Ovary (tissue), 9 donors: ENCODE data around the gene LAMC1. TPM values are rescaled to one million over a fixed set of nuclear protein-coding genes. Genes with fewer than 3 reads are reported as not detected.
"Not testable (repeated sequence)": the region's sequence is repeated elsewhere in the genome, so short reads cannot be mapped to it uniquely, and the experiment has no call there.

Experiments
- DNase-seq, 5 donors: peaks; one replicate each; pipeline ENCODE4 v3.0.0-alpha.2; 2019 to 2020
- H3K27ac ChIP-seq, 2 donors: fragments of 200-600 bp; one replicate each; pipeline versions ENCODE4 v1.5.1 to v1.8.0; 2019 to 2022
- H3K27me3 ChIP-seq: fragments of 200-600 bp; one replicate; pipeline ENCODE4 v1.8.0; 2022
- H3K36me3 ChIP-seq: fragments of 200-600 bp; sonication (generic); one replicate; pipeline ENCODE4 v1.5.1; 2019
- H3K4me1 ChIP-seq: one replicate; pipeline ENCODE4 v1.8.1; 2013; ENCODE audit warnings: mild to moderate bottlenecking, moderate library complexity; ENCODE audit not compliant: insufficient read depth
- H3K4me3 ChIP-seq: fragments of 200-600 bp; sonication (generic); one replicate; pipeline ENCODE4 v1.5.1; 2017
- H3K9me3 ChIP-seq, 2 donors: fragments of 200-600 bp in 1 of 2; sonication (generic) in 1 of 2; one replicate each; pipeline versions ENCODE4 v1.5.1 to v1.8.1; 2013 to 2019; ENCODE audit warnings: mild to moderate bottlenecking in 1 of 2, moderate library complexity in 1 of 2
- CTCF ChIP-seq, 3 donors: fragments of 450-650 bp in 2 of 3; fragments of 200-600 bp in 1 of 3; IDR thresholded peaks; one replicate each; pipeline versions ENCODE4 v1.5.1 to v1.8.0; 2016 to 2022; ENCODE audit warnings: antibody characterized with exemption in 3 of 3, mild to moderate bottlenecking in 1 of 3
- EP300 ChIP-seq: sonication (generic); formaldehyde crosslinking; IDR thresholded peaks from one replicate; pipeline ENCODE4 v1.6.1; 2017; ENCODE audit warnings: antibody characterized with exemption
- POLR2A ChIP-seq: fragments of 450-650 bp; IDR thresholded peaks from one replicate; pipeline ENCODE4 v1.6.1; 2017; ENCODE audit warnings: antibody characterized with exemption, mild to moderate bottlenecking, moderate library complexity
- WGBS, 3 donors: extraction: QIAGEN DNeasy Blood & Tissue Kit in 1 of 3; methylation state at CpG; one replicate each; pipeline versions ENCODE4 v1.1.5 to v1.1.7; 2013 to 2017; 5-methylcytosine and 5-hydroxymethylcytosine counted together
- intact Hi-C, 4 donors: fragments of 100-400 bp; cut with DNase I; formaldehyde crosslinking; loops; one replicate each; pipeline versions ENCODE4 v1.11.0 to v1.15.1; 2022 to 2023
- polyA plus RNA-seq, 2 donors: library from polyadenylated mRNA; stranded (reverse); fragments of 200-250 nt in 1 of 2; fragments of 350-450 nt in 1 of 2; fragmentation: Illumina TruSeq in 1 of 2; extraction: RNeasy Lipid Tissue Mini Kit (QIAGEN cat#74804) in 1 of 2; gene quantifications; one replicate each; pipeline ENCODE4 v1.2.3, GENCODE V29; 2013 to 2014
- total RNA-seq, 7 donors: library from RNA; depleted of rRNA in 2 of 7; stranded (reverse); fragments of >200 nt in 2 of 7; fragmentation: NEBNext Ultra II Directional in 3 of 7; extraction: Animal tissue kit (Norgen Biotek cat#: 25700) in 3 of 7; gene quantifications; one replicate each; pipeline versions ENCODE4 v1.1.0 to v1.2.4, GENCODE V29; 2016 to 2023
- donor health status: DM: no; HTN: no; CAD: no; lungs with moderate emphysema.
- donor health status: DM: no; HTN: no; CAD: no.
- donor health status: Bipolar disorder and iron deficiency.
- donor health status: DM: yes; HTN: yes; CAD: no.
- donor health status: DM: no; HTN: no; CAD: no.
- donor health status: DM: yes; HTN: yes; CAD: no.

Gene LAMC1
- total and polyA plus RNA-seq, 9 donors = 51.3 to 205 (median 85.2) TPM

GRCh38 chr1:183143576-183144315 lies 120.5 kb downstream of the LAMC1 start:
- H3K9me3 ChIP-seq = no peaks in the 10 kb centered on the region
- no peak overlapping the region for H3K4me3 ChIP-seq
- DNase-seq = no peak
- H3K27ac ChIP-seq = no peak overlapping the region
- intact Hi-C loops = no loop called here
- H3K27me3 ChIP-seq = no peaks in the 10 kb centered on the region
- WGBS, 3 donors = 77 to 84% (median 78%) methylated on average over 7 of the region's 7 CpGs
- TF ChIP-seq CTCF (IDR thresholded peaks at IDR 0.05) (no peak), POLR2A (no peak), EP300 (no peak)
- H3K36me3 ChIP-seq = no peaks in the 10 kb centered on the region
- H3K4me1 ChIP-seq = peaks cover 6% of the 10 kb centered on the region

- Histone ChIP-seq H3K27me3 (no peaks in the 10 kb centered on the region), H3K27ac (no peak overlapping the region), H3K36me3 (no peaks in the 10 kb centered on the region), H3K9me3 (no peaks in the 10 kb centered on the region), H3K4me1 (peaks cover 4% of the 10 kb centered on the region), H3K4me3 (no peak overlapping the region)
- DNase-seq = no peak
- 71 to 82% (median 78%) methylated on average over 3 of the region's 3 CpGs for WGBS, 3 donors
- intact Hi-C loops = no loop called here
- TF ChIP-seq POLR2A = no peak
- no peak for TF ChIP-seq CTCF (IDR thresholded peaks at IDR 0.05)
- TF ChIP-seq EP300 = no peak
Observed at GRCh38 chr1:183144752-183145151, 121.5 kb downstream of the LAMC1 start.

- TF ChIP-seq EP300 (no peak), CTCF (IDR thresholded peaks at IDR 0.05) (no peak), POLR2A (no peak)
- DNase-seq = no peak
- intact Hi-C loops = no loop called here
- H3K4me1 ChIP-seq = peaks cover 4% of the 10 kb centered on the region
- no peak overlapping the region for H3K4me3 ChIP-seq
- no peaks in the 10 kb centered on the region for H3K9me3 ChIP-seq
- no peaks in the 10 kb centered on the region for H3K36me3 ChIP-seq
- 57 to 96% (median 94%) methylated on average over 2 of the region's 2 CpGs for WGBS, 3 donors
- H3K27ac ChIP-seq = no peak overlapping the region
- H3K27me3 ChIP-seq = no peaks in the 10 kb centered on the region
Observed at GRCh38 chr1:183147735-183148134, 124.5 kb downstream of the LAMC1 start.

- Histone ChIP-seq H3K36me3 (no peaks in the 10 kb centered on the region), H3K27me3 (no peaks in the 10 kb centered on the region), H3K27ac (no peak overlapping the region), H3K4me1 (peaks cover 4% of the 10 kb centered on the region), H3K4me3 (no peak overlapping the region), H3K9me3 (no peaks in the 10 kb centered on the region)
- TF ChIP-seq EP300 (no peak), POLR2A (no peak)
- no peak for DNase-seq
- WGBS, 3 donors = 15 to 18% (median 15%) methylated on average over 5 of the region's 5 CpGs
- intact Hi-C loops = no loop called here
Observed at GRCh38 chr1:183148599-183148998, 125.4 kb downstream of the LAMC1 start.

- DNase-seq = no peak
- no peaks in the 10 kb centered on the region for H3K9me3 ChIP-seq
- no peak overlapping the region for H3K27ac ChIP-seq
- intact Hi-C loops = no loop called here
- no peaks in the 10 kb centered on the region for H3K36me3 ChIP-seq
- no peaks in the 10 kb centered on the region for H3K27me3 ChIP-seq
- H3K4me1 ChIP-seq = peaks cover 4% of the 10 kb centered on the region
- 75 to 89% (median 83%) methylated on average over 1 of the region's 1 CpG for WGBS, 3 donors
- H3K4me3 ChIP-seq = no peak overlapping the region
- no peak for TF ChIP-seq CTCF (IDR thresholded peaks at IDR 0.05)
- no peak for TF ChIP-seq EP300
- no peak for TF ChIP-seq POLR2A
Observed at GRCh38 chr1:183149273-183149672, 126.1 kb downstream of the LAMC1 start.

GRCh38 chr1:183150032-183150431 lies 126.8 kb downstream of the LAMC1 start:
- H3K27ac ChIP-seq, H3K27me3 ChIP-seq, intact Hi-C loops, H3K4me3 ChIP-seq, H3K9me3 ChIP-seq, DNase-seq, H3K4me1 ChIP-seq, H3K36me3 ChIP-seq: not testable (repeated sequence)
- 90 to 92% (median 91%) methylated on average over 1 of the region's 1 CpG for WGBS, 3 donors
